HG03442 (cell line): ENCODE data around the gene NCDN.

Experiments
- ATAC-seq: cut with Tn5 transposase; IDR thresholded peaks from one replicate; pipeline ENCODE4 v1.9.1; 2021; ENCODE audit warnings: mild to moderate bottlenecking, moderate library complexity; ENCODE audit not compliant: unreplicated experiment

NCDN gene

GRCh38 chr1:35589516-35590427, 32.2 kb downstream of the NCDN start:
- ATAC-seq = no peak

GRCh38 chr1:35590476-35591040, 33.0 kb downstream of the NCDN start:
- no peak for ATAC-seq

GRCh38 chr1:35591211-35591610, 33.6 kb downstream of the NCDN start:
- ATAC-seq = no peak

GRCh38 chr1:35592991-35593769, 35.6 kb downstream of the NCDN start:
- no peak for ATAC-seq

GRCh38 chr1:35594005-35594760, 36.6 kb downstream of the NCDN start:
- ATAC-seq = no peak

GRCh38 chr1:35595684-35596083, 38.1 kb downstream of the NCDN start:
- ATAC-seq = no peak

- ATAC-seq = no peak
Measured at GRCh38 chr1:35597870-35598269, 40.3 kb downstream of the NCDN start.

GRCh38 chr1:35598895-35599294, 41.3 kb downstream of the NCDN start:
- ATAC-seq = no peak

GRCh38 chr1:35599411-35599810, 41.8 kb downstream of the NCDN start:
- ATAC-seq = no peak

- no peak for ATAC-seq
Measured at GRCh38 chr1:35600593-35600992, 43.0 kb downstream of the NCDN start.

GRCh38 chr1:35603468-35603867, 45.9 kb downstream of the NCDN start:
- no peak for ATAC-seq

- ATAC-seq = no peak
Measured at GRCh38 chr1:35603941-35604340, 46.3 kb downstream of the NCDN start.

- no peak for ATAC-seq
Measured at GRCh38 chr1:35605071-35605866, 47.7 kb downstream of the NCDN start.

- no peak for ATAC-seq
Measured at GRCh38 chr1:35605867-35606182, 48.2 kb downstream of the NCDN start.

- no peak for ATAC-seq
Measured at GRCh38 chr1:35611655-35612054, 54.1 kb downstream of the NCDN start.

- no peak for ATAC-seq
Measured at GRCh38 chr1:35615440-35615839, 57.8 kb downstream of the NCDN start.
